K562 (cell line): Measurements from ENCODE around the gene CHST1. TPM values are rescaled to one million over a fixed set of nuclear protein-coding genes. Genes with fewer than 3 reads are reported as not detected.

Experiments used
- ATAC-seq: fragments of 200-7000 bp; cut with Tn5 transposase; 3 replicates; pipeline ENCODE4 v1.9.1; 2020; ENCODE audit warnings: moderate library complexity
- BruUV-seq: library from RNA; stranded (reverse); fragments of 400-500 nt; replicated peaks from 2 replicates; lab custom pipeline; 2021; lab: Mats Ljungman, UMichigan
- CTCF ChIA-PET: fragments of 300-600 bp; formaldehyde crosslinking; extraction: SDS; loops from one replicate; lab custom pipeline; 2021; ENCODE audit warnings: low intra/inter-chr PET ratio; lab: Yijun Ruan, JAX
- POLR2A ChIA-PET: fragments of 300-600, 350-650 bp; sonication (Branson Sonifier 250); formaldehyde crosslinking; extraction: SDS; loops from one replicate; lab custom pipeline; 2021; ENCODE audit warnings: antibody characterized with exemption, inconsistent platforms; lab: Yijun Ruan, JAX
- DNase-seq, 4 experiments: peaks; one replicate each; pipeline versions ENCODE4 v3.0.0 to v3.0.0-alpha.2; 2011 to 2018; ENCODE audit warnings: low spot score in 3 of 4, mixed read lengths in 3 of 4; ENCODE audit errors: extremely low read depth in 1 of 4
- FAIRE-seq: peaks from 2 replicates; lab custom pipeline; 2011; peaks lifted over from hg19 to GRCh38; lab: Jason Lieb, UNC
- H2AFZ ChIP-seq: 2 replicates; pipeline ENCODE4 v1.6.0; 2011; ENCODE audit warnings: low read depth, low read length, control low read depth, inconsistent platforms
- H3K27ac ChIP-seq: fragments of 200-600 bp; 3 replicates; pipeline ENCODE4 v1.8.0; 2011; ENCODE audit warnings: low read depth, mild to moderate bottlenecking, control low read depth, inconsistent platforms, low read length, moderate library complexity, mixed read lengths; ENCODE audit errors: extremely low read depth
- H3K27me3 ChIP-seq, 2 experiments: fragments of 300-600 bp in 1 of 2; 2 replicates in 1 of 2; 3 replicates in 1 of 2; pipeline versions ENCODE4 v1.6.0 to v1.8.0; 2011; ENCODE audit warnings: inconsistent platforms in 2 of 2, low read length in 2 of 2, mild to moderate bottlenecking in 1 of 2, mixed read lengths in 1 of 2, moderate library complexity in 1 of 2; ENCODE audit not compliant: control insufficient read depth in 2 of 2, insufficient read depth in 2 of 2
- H3K36me3 ChIP-seq: fragments of 300-600 bp; 3 replicates; pipeline ENCODE4 v1.8.0; 2011; ENCODE audit warnings: mild to moderate bottlenecking, low read length, inconsistent platforms; ENCODE audit not compliant: control insufficient read depth, insufficient read depth
- H3K4me1 ChIP-seq, 2 experiments: fragments of 200-600 bp in 1 of 2; replicated peaks in 1 of 2; 2 replicates in 1 of 2; 3 replicates in 1 of 2; pipeline versions ENCODE4 v1.5.1 to v1.8.0; 2011; ENCODE audit warnings: inconsistent platforms in 2 of 2, low read length in 2 of 2, mild to moderate bottlenecking in 1 of 2, mixed read lengths in 1 of 2, moderate library complexity in 1 of 2; ENCODE audit not compliant: control insufficient read depth in 2 of 2, insufficient read depth in 2 of 2
- H3K4me2 ChIP-seq: 2 replicates; pipeline ENCODE4 v1.6.1; 2011; ENCODE audit warnings: low read length, control low read depth, inconsistent platforms, mixed read lengths; ENCODE audit not compliant: insufficient read depth
- H3K4me3 ChIP-seq: fragments of 200-600 bp; sonication (generic), shearing (Covaris generic); 2 replicates; pipeline ENCODE4 v1.5.1; 2016; ENCODE audit warnings: control low read depth, inconsistent platforms
- H3K79me2 ChIP-seq: fragments of 200-600 bp; 3 replicates; pipeline ENCODE4 v1.8.0; 2011; ENCODE audit warnings: low read length, inconsistent platforms; ENCODE audit not compliant: control insufficient read depth, insufficient read depth
- H3K9ac ChIP-seq, 2 experiments: 2 replicates each; pipeline versions ENCODE4 v1.6.0 to v1.6.1; 2011; ENCODE audit warnings: low read depth in 2 of 2, low read length in 2 of 2, control low read depth in 1 of 2, inconsistent platforms in 1 of 2, mild to moderate bottlenecking in 1 of 2, mixed read lengths in 1 of 2; ENCODE audit not compliant: insufficient read depth in 1 of 2
- H3K9me1 ChIP-seq: one replicate; pipeline ENCODE4 v1.6.0; 2011; ENCODE audit warnings: inconsistent platforms, mild to moderate bottlenecking, low read length, moderate library complexity; ENCODE audit not compliant: control insufficient read depth, insufficient read depth
- H3K9me3 ChIP-seq: replicated peaks from 2 replicates; pipeline ENCODE4 v1.5.1; 2011; ENCODE audit warnings: low read depth, low read length, inconsistent platforms; ENCODE audit not compliant: control insufficient read depth, insufficient read depth
- H4K20me1 ChIP-seq: replicated peaks from 2 replicates; pipeline ENCODE4 v1.6.1; 2011; ENCODE audit warnings: low read length, inconsistent platforms, mixed read lengths; ENCODE audit not compliant: control insufficient read depth, insufficient read depth
- HDAC3 ChIP-seq: fragments of 450-650 bp; IDR thresholded peaks from 2 replicates; pipeline ENCODE4 v1.6.1; 2018; ENCODE audit warnings: borderline replicate concordance, mild to moderate bottlenecking, moderate library complexity; ENCODE audit not compliant: partially characterized antibody
- KHSRP ChIP-seq: fragments of 450-650 bp; IDR thresholded peaks from 2 replicates; pipeline ENCODE4 v1.6.1; 2017
- PURB ChIP-seq: sonication (generic); formaldehyde crosslinking; IDR thresholded peaks from 2 replicates; pipeline ENCODE4 v1.9.0; 2021; ENCODE audit warnings: low read depth, mild to moderate bottlenecking, missing genetic modification reagents
- PYGO2 ChIP-seq: fragments of 450-650 bp; IDR thresholded peaks from 2 replicates; pipeline ENCODE4 v1.6.1; 2016; ENCODE audit warnings: mild to moderate bottlenecking, missing genetic modification characterization, moderate library complexity, missing compliant biosample characterization
- RHOXF2B ChIP-seq: fragments of 250-450 bp; sonication (Bioruptor Pico); conservative IDR thresholded peaks from 2 replicates; pipeline ENCODE4 v1.5.1; 2021
- XRCC3 ChIP-seq: fragments of 450-650 bp; IDR thresholded peaks from 2 replicates; pipeline ENCODE4 v1.6.1; 2017; ENCODE audit warnings: mild to moderate bottlenecking, moderate library complexity
- ZKSCAN3 ChIP-seq: fragments of 250-450 bp; sonication (Bioruptor Pico); IDR thresholded peaks from 2 replicates; pipeline ENCODE4 v1.4.0; 2020
- ZNF436 ChIP-seq: fragments of 250-450, 450-650 bp; sonication (Bioruptor Pico); formaldehyde crosslinking; IDR thresholded peaks from 2 replicates; pipeline ENCODE4 v1.7.0; 2020; ENCODE audit warnings: mild to moderate bottlenecking
- WGBS: fragments of 100-300 bp; shearing (Covaris generic); methylation state at CpG from one replicate; pipeline ENCODE4 v1.1.6; 2016; ENCODE audit warnings: low coverage, mixed read lengths; ENCODE audit not compliant: insufficient coverage; ENCODE audit errors: missing lambda C conversion rate; 5-methylcytosine and 5-hydroxymethylcytosine counted together
- in situ Hi-C: fragments of 300-500 bp; cut with MboI; formaldehyde crosslinking; loops from 4 replicates; pipeline ENCODE4 v1.15.0; 2018; ENCODE audit warnings: inconsistent platforms, mixed read lengths
- intact Hi-C: fragments of 100-400 bp; cut with micrococcal nuclease; formaldehyde crosslinking; loops from 2 replicates; pipeline ENCODE4 v1.14.2; 2022
- polyA plus RNA-seq, 8 experiments: library from polyadenylated mRNA; depleted of rRNA in 4 of 8; stranded (reverse) in 5 of 8; unstranded in 3 of 8; fragments of >200 nt; fragmentation: Nextera tagmentation in 2 of 8; fragmentation: Illumina TruSeq in 1 of 8; extraction: Ambion mirVana in 2 of 8; extraction: Trizol in 1 of 8; gene quantifications; 2 replicates each; pipeline versions ENCODE4 v1.2.1 to v1.2.3, GENCODE V29; 2011 to 2014; ENCODE audit warnings: inconsistent platforms in 1 of 8, missing spikeins in 1 of 8
- total RNA-seq, 7 experiments: library from RNA; depleted of rRNA in 6 of 7; stranded (reverse); fragments of >200 nt in 6 of 7; fragmentation: Illumina TruSeq in 2 of 7; extraction: Trizol in 2 of 7; gene quantifications; 2 replicates each; pipeline versions ENCODE4 v1.2.1 to v1.2.3, GENCODE V29; 2011 to 2021; ENCODE audit warnings: low replicate concordance in 1 of 7
- TF ChIP-seq, protein P1 (sequence below), 2 experiments: fragments of 450-650 bp; formaldehyde crosslinking in 1 of 2; IDR thresholded peaks; 2 replicates each; pipeline versions ENCODE4 v1.4.0 to v1.6.1; 2014 to 2020; ENCODE audit warnings: mild to moderate bottlenecking in 2 of 2, borderline replicate concordance in 1 of 2, low read depth in 1 of 2
- TF ChIP-seq, protein P2 (sequence below): fragments of 200-800 bp; sonication (Bioruptor generic); IDR thresholded peaks from 2 replicates; pipeline ENCODE4 v1.6.1; 2017; ENCODE audit warnings: missing genetic modification characterization, missing compliant biosample characterization
- TF ChIP-seq, protein P3 (sequence below): fragments of 450-650 bp; conservative IDR thresholded peaks from 2 replicates; pipeline ENCODE4 v1.6.1; 2016; ENCODE audit warnings: missing genetic modification characterization, low read depth, mild to moderate bottlenecking, missing compliant biosample characterization, moderate library complexity

CHST1 gene
- total and polyA plus RNA-seq, 9 of the 15 experiments (the other 6 are each of a cell fraction or from before 2014, with no cell fraction given): 0.04 to 0.32 (median 0.18) TPM; not detected in 4

DNA sequence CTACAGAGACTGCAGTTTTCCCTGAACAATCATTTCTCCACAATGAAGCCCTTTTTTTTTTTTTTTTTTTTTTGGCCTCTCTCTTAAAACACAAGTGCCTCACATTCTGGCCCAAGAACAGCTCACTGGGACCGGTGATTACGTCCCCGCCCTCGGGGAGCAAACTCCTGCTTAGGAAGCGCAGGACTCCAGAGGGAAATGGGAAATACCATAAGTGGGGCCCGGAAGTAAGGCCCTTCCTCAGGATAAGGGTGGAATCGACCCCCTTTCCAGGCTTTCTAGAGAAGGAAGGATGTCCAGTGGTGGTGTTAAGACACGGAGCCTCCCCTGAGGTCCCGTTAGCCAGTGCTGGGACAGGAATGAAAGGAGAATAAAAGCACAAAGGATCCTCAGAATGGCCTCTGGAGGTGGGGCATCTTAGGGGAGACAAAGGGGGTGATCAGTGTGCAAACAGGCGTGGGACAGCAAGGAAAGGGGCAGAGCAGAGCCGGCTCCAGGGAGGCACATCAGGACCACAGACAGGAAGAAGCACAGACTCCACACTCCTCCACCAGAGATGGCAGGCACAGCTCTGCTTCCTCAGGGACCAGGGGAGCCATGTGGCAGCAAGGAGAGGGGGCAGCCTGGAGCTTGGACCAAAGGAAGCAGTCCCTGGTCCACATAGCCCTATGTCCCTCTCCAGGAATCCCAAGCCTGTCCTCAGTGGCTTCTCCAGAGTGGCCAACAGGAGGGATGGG lies 61.3 kb downstream of the CHST1 start:
- CTCF ChIA-PET: no interaction called here
- no peak for TF ChIP-seq PYGO2
- no peak for TF ChIP-seq ZKSCAN3 (CRISPR knock-in tag)
- no peak for TF ChIP-seq PURB
- TF ChIP-seq, protein P1, sequence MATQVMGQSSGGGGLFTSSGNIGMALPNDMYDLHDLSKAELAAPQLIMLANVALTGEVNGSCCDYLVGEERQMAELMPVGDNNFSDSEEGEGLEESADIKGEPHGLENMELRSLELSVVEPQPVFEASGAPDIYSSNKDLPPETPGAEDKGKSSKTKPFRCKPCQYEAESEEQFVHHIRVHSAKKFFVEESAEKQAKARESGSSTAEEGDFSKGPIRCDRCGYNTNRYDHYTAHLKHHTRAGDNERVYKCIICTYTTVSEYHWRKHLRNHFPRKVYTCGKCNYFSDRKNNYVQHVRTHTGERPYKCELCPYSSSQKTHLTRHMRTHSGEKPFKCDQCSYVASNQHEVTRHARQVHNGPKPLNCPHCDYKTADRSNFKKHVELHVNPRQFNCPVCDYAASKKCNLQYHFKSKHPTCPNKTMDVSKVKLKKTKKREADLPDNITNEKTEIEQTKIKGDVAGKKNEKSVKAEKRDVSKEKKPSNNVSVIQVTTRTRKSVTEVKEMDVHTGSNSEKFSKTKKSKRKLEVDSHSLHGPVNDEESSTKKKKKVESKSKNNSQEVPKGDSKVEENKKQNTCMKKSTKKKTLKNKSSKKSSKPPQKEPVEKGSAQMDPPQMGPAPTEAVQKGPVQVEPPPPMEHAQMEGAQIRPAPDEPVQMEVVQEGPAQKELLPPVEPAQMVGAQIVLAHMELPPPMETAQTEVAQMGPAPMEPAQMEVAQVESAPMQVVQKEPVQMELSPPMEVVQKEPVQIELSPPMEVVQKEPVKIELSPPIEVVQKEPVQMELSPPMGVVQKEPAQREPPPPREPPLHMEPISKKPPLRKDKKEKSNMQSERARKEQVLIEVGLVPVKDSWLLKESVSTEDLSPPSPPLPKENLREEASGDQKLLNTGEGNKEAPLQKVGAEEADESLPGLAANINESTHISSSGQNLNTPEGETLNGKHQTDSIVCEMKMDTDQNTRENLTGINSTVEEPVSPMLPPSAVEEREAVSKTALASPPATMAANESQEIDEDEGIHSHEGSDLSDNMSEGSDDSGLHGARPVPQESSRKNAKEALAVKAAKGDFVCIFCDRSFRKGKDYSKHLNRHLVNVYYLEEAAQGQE (IDR thresholded peaks at IDR 0.05; ENCODE audit: borderline replicate concordance): no peak
- TF ChIP-seq, protein P1 (CRISPR knock-in tag; IDR thresholded peaks at IDR 0.05; ENCODE audit: low read depth): no peak
- TF ChIP-seq, protein P2, sequence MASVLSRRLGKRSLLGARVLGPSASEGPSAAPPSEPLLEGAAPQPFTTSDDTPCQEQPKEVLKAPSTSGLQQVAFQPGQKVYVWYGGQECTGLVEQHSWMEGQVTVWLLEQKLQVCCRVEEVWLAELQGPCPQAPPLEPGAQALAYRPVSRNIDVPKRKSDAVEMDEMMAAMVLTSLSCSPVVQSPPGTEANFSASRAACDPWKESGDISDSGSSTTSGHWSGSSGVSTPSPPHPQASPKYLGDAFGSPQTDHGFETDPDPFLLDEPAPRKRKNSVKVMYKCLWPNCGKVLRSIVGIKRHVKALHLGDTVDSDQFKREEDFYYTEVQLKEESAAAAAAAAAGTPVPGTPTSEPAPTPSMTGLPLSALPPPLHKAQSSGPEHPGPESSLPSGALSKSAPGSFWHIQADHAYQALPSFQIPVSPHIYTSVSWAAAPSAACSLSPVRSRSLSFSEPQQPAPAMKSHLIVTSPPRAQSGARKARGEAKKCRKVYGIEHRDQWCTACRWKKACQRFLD (CRISPR knock-in tag): no peak
- TF ChIP-seq XRCC3: no peak
- TF ChIP-seq RHOXF2B: no peak
- no peak for TF ChIP-seq ZNF436 (CRISPR knock-in tag)
- TF ChIP-seq, protein P3, sequence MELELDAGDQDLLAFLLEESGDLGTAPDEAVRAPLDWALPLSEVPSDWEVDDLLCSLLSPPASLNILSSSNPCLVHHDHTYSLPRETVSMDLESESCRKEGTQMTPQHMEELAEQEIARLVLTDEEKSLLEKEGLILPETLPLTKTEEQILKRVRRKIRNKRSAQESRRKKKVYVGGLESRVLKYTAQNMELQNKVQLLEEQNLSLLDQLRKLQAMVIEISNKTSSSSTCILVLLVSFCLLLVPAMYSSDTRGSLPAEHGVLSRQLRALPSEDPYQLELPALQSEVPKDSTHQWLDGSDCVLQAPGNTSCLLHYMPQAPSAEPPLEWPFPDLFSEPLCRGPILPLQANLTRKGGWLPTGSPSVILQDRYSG (tag): no peak
- no peak for TF ChIP-seq KHSRP
- TF ChIP-seq HDAC3: no peak

More for the DNA sequence above, 61.3 kb downstream of the CHST1 start:
- no peak for FAIRE-seq
- Histone ChIP-seq H3K27ac (no peak overlapping the region), H3K4me3 (no peak overlapping the region), H3K9ac (no peak overlapping the region), H3K36me3 (no peaks in the 10 kb centered on the region), H2AFZ (no peak overlapping the region), H3K79me2 (no peaks in the 10 kb centered on the region), H3K4me1 (no peaks in the 10 kb centered on the region), H3K9me1 (no peaks in the 10 kb centered on the region), H3K4me2 (no peak overlapping the region), H4K20me1 (no peaks in the 10 kb centered on the region), H3K27me3 (peaks cover 0 to 19% of the 10 kb centered on the region in 2 experiments; a peak in 2 of 5 replicates), H3K9me3 (no peaks in the 10 kb centered on the region)
- under 1% methylated on average over 11 of the region's 11 CpGs for WGBS
- POLR2A ChIA-PET: no interaction called here
- intact Hi-C loops: no loop called here
- DNase-seq: no peak
- in situ Hi-C loops: no loop called here
- BruUV-seq: no TSS peak
- ATAC-seq: no peak
